SH-SY5Y (cell line): ENCODE results near the gene SELENOO.

Experiments
- GATA2 ChIP-seq: IDR thresholded peaks from 2 replicates; pipeline ENCODE4 v1.6.1; 2011; ENCODE audit warnings: mild to moderate bottlenecking, low read depth, low read length
- GATA3 ChIP-seq: IDR thresholded peaks from 2 replicates; pipeline ENCODE4 v1.6.1; 2011; ENCODE audit warnings: low read depth, mild to moderate bottlenecking, low read length, moderate library complexity

- TF ChIP-seq GATA3 (no peak), GATA2 (no peak)
These were observed at the start of gene SELENOO for GRCh38 chr22:50200461-50201190.
